ENCODE results near the gene JMJD1C.
"Not testable (repeated sequence)": the region's sequence is repeated elsewhere in the genome, so short reads cannot be mapped to it uniquely, and the experiment has no call there.

The JMJD1C gene

DNA sequence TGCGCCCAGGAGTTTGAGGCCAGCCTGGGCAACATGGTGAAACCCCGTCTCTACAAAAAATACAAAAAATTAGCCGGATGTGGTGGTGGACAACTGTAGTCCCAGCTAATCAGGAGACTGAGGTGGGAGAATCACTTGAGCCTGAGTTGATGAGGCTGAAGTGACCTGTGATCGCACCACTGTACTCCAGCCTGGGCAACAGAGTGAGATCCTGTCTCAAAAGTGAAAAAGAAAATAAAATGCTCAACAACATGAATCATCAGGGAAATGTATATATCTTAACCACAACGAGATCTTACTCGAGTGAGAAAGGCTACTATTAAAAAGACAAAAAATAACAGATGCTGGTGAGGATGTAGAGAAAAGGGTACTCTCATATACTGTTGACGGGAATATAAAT is 72.7 kb downstream of the JMJD1C start:
- DNase-seq (ENCODE audit: low read depth), result no peak

DNA sequence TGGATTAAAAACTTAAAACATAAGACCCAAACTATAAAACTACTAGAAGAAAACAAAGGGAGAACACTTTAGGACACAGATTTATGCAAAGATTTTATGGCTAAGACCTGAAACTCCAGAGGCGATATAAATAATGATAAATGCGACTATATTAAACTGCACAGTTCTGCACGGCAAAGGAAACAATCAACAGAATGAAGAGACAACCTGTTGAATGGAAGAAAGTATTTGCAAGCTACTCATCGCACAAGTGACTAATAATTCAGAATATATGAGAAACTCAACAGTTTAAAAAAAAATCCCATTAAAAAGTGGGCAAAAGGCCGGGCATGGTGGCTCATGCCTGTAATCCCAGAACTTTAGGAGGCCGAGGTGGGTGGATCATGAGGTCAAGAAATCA is 73.6 kb downstream of the JMJD1C start:
- no peak for DNase-seq (ENCODE audit: low read depth)

- DNase-seq (ENCODE audit: low read depth), result no peak
Observed at GRCh38 chr10:63391812-63392211, 74.0 kb downstream of the JMJD1C start.

DNA sequence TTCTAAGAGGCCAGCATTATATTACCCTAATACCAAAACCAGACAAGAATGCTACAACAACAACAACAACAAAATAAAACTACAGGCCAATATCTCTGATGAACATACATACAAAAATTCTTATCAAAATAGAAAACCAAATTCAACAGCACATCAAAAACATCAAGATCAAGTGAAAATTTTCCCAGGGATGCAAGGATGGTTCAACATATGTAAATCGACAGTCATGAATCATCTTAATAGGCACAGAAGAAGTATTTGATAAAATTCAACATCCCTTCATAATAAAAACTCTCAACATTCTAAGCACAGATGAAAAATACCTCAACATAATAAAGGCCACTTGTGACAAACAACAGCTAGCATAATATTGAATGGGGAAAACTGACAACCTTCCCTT is 75.3 kb downstream of the JMJD1C start:
- DNase-seq (ENCODE audit: low read depth), result no peak

DNA sequence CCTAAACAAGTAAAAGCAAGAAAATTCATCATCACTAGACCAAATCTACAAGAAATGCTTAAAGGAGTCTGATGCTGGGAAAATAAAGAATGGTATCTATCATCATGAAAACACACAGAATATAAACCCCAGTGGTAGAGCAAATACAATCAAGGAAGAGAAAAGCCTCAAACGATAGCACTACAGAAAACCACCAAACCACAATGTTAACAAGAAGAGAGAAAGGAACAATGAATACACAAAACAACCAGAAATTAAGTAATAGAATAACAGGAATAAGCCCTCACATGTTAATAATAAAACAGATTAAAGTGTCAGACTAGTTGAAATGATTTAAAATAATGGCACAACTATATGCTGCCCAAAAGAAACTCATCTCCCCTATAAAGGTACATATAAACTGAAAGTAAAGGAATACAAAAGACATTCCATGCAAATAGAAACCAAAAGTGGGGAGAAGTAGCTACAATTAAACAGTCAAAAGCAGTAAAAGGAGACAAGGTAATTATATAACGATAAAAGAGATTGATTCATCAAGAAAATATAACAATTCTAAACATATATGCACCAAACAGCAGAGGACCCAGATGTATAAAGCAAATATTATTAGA is 77.3 kb downstream of the JMJD1C start:
- no peak for DNase-seq (ENCODE audit: low read depth)

DNA sequence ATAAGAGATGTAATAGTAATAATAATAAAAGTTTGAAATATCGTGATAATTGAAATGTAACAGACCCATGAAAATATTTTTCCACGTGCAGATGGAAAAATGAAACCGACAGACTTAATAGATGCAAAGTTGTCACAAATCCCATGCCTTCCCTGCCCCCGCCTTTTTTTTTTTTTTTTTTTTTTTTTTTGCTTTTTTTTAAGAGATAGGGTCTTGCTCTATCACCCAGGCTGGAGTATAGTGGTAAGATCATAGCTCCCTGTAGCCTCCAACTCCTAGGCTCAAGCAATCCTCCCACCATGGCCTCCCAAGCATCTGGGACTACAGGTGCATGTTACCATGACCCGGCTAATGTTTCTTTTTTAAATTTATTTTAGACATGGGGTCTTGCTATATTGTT is 80.5 kb downstream of the JMJD1C start:
- no peak for DNase-seq (ENCODE audit: low read depth)

GRCh38 chr10:63384675-63385074 is 81.1 kb downstream of the JMJD1C start:
- DNase-seq (ENCODE audit: low read depth), result no peak

- DNase-seq (ENCODE audit: low read depth), result no peak
Observed at GRCh38 chr10:63384001-63384400, 81.8 kb downstream of the JMJD1C start.

- DNase-seq (ENCODE audit: low read depth), result no peak
Observed at GRCh38 chr10:63383141-63383540, 82.6 kb downstream of the JMJD1C start.

DNA sequence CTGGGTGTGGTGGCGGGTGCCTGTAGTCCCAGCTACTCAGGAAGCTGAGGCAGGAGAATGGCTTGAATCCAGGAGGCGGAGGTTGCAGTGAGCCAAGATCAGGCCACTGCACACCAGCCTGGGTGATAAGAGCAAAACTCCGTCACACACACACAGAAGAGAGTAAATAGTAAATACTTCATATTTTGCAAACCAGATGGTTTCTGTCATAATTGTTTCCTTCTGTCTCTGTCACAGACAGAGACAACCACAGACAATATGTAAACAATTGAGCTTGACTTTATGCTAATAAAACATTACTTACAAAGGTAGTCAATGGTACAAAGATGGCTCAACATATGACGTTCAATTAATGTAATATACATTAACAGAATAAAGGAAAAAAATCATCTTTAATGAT is 83.7 kb downstream of the JMJD1C start:
- DNase-seq (ENCODE audit: low read depth), result no peak

DNA sequence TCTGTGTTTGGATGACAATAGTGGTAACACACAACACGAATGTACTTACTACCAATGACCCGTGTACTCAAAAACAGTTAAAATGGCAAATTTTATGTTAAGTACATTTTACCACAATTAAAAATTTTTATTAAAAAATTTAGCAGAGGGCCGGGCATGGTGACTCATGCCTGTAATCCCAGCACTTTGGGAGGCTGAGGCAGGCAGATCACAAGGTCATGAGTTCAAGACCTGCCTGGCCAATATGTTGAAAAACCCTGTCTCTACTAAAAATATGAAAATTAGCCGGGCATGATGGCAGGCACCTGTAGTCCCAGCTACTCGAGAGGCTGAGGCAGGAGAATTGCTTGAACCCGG is 88.5 kb downstream of the JMJD1C start:
- DNase-seq (ENCODE audit: low read depth), result not testable (repeated sequence)

GRCh38 chr10:63376560-63377304 is 89.0 kb downstream of the JMJD1C start:
- DNase-seq (ENCODE audit: low read depth), result no peak

DNA sequence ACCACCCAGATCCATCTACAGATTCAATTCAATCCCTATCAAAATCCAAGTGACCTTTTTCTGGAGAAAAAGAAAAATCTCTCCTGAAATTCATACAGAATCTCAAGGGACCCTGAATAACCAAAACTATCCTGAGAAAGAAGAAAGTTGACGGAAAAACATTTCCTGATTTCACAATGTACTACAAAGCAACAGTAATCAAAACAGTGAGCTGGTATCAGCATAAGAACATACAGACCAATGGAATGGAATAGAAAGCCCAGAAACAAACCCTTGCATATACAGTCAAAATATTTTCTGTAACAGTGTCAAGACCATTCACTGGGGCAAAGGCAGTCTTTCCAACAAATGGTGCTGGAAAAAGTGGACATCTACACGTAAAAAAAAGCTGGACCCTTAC is 89.9 kb downstream of the JMJD1C start:
- no peak for DNase-seq (ENCODE audit: low read depth)

GRCh38 chr10:63375458-63375857 is 90.3 kb downstream of the JMJD1C start:
- DNase-seq (ENCODE audit: low read depth), result no peak

DNA sequence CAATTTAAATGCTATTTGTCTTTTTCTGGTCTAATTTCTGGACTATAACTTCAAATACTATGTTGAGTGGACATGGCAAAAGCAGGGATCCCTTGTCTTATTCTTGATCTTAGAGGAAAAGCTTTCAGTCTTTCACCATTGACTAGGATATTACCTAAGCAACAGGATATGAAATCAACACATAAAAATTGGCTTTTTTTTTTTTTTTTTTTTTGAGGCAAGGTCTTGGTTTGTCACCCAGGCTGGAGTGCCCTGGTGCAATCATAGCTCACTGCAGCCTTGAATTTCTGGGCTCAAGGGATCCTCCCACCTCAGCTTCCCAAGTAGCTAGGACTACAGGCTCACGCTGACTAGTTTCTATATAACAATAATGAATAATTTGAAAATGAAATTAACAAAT is 90.8 kb downstream of the JMJD1C start:
- no peak for DNase-seq (ENCODE audit: low read depth)

GRCh38 chr10:63373176-63373575 is 92.6 kb downstream of the JMJD1C start:
- DNase-seq (ENCODE audit: low read depth), result no peak

GRCh38 chr10:63369711-63370110 is 96.1 kb downstream of the JMJD1C start:
- no peak for DNase-seq (ENCODE audit: low read depth)

- DNase-seq (ENCODE audit: low read depth), result no peak
Observed at GRCh38 chr10:63368365-63368764, 97.4 kb downstream of the JMJD1C start.

- DNase-seq (ENCODE audit: low read depth), result no peak
Observed at GRCh38 chr10:63366933-63367332, 98.8 kb downstream of the JMJD1C start.

GRCh38 chr10:63365976-63366765 is 99.6 kb downstream of the JMJD1C start:
- DNase-seq (ENCODE audit: low read depth), result no peak

DNA sequence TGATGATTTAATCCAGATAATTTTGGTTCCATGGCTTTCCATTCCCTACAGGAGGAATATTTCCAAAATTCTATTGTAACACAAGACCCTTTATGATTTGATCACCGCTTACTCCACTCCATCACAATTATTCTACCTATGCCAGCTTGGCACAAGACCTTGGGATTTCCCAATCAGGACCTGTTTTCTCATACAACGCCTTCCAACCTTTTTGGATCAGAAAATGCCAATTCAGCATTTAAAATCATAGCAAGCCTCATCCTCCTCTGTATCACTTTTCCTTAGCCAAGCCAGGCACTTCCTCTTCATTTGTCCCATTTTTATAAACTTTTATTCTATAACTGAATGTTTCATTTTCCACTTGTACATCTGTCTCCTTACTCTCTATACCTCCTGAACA is 100.9 kb downstream of the JMJD1C start:
- no peak for DNase-seq (ENCODE audit: low read depth)

- no peak for DNase-seq (ENCODE audit: low read depth)
Observed at GRCh38 chr10:63363951-63364350, 101.8 kb downstream of the JMJD1C start.

- DNase-seq (ENCODE audit: low read depth), result no peak
Observed at GRCh38 chr10:63355682-63356081, 110.1 kb downstream of the JMJD1C start.
